ENCODE results near the gene BOK.

DNA sequence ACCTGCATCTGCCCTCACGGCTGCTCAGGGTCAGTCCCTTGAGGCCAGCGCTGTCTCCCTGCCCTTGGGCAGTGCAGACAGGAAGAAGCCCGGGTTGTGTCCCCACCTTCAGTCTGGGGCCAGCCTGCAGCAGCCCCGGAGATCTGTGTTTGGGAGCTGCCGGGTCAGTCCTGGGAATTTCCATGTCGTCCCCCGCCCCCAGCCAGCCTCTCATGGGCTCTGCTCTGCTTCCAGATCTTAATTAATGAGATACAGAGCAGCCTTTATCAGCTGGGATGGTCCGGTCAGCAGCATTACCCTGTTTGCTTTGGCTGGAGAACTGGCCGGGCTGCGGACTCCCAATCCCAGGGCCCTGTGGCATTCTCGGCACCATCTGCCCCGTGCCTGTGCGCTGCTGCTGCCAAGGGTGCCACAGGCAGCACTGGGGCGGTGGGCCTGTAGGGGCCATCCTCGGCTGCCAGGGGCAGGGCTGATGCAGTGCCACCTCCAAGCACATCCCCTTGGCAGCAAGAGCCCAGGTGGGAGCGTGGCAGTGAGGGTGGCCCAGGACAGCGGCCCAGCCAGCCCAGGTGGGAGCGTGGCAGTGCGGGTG lies 2.4 kb downstream of the BOK start:
- TF ChIP-seq, protein P1, sequence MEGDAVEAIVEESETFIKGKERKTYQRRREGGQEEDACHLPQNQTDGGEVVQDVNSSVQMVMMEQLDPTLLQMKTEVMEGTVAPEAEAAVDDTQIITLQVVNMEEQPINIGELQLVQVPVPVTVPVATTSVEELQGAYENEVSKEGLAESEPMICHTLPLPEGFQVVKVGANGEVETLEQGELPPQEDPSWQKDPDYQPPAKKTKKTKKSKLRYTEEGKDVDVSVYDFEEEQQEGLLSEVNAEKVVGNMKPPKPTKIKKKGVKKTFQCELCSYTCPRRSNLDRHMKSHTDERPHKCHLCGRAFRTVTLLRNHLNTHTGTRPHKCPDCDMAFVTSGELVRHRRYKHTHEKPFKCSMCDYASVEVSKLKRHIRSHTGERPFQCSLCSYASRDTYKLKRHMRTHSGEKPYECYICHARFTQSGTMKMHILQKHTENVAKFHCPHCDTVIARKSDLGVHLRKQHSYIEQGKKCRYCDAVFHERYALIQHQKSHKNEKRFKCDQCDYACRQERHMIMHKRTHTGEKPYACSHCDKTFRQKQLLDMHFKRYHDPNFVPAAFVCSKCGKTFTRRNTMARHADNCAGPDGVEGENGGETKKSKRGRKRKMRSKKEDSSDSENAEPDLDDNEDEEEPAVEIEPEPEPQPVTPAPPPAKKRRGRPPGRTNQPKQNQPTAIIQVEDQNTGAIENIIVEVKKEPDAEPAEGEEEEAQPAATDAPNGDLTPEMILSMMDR (IDR thresholded peaks at IDR 0.05 in 2 of 3, conservative IDR thresholded peaks at IDR 0.05 in 1 of 3; ENCODE audit: borderline replicate concordance in 1 of 3, insufficient read depth in 1 of 3, low read depth in 2 of 3, low read length in 2 of 3): no peak
- TF ChIP-seq YY1 (IDR thresholded peaks at IDR 0.05; ENCODE audit: extremely low read depth, insufficient replicate concordance, low read depth, low read length): no peak
- TF ChIP-seq, protein P2, sequence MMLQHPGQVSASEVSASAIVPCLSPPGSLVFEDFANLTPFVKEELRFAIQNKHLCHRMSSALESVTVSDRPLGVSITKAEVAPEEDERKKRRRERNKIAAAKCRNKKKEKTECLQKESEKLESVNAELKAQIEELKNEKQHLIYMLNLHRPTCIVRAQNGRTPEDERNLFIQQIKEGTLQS (IDR thresholded peaks at IDR 0.05): no peak
- no peak for TF ChIP-seq ZNF274 (IDR thresholded peaks at IDR 0.05; ENCODE audit: low read depth, low read length)
- TF ChIP-seq EGR1 (IDR thresholded peaks at IDR 0.05; ENCODE audit: low read depth): no peak
- TF ChIP-seq TCF7L2 (IDR thresholded peaks at IDR 0.05; ENCODE audit: borderline replicate concordance, extremely low read depth, insufficient read depth, insufficient read length): no peak
- TF ChIP-seq POLR2A (IDR thresholded peaks at IDR 0.05; ENCODE audit: borderline replicate concordance, extremely low read depth, insufficient read depth, insufficient read length): no peak
- TF ChIP-seq EZH2phosphoT487 (IDR thresholded peaks at IDR 0.05; ENCODE audit: borderline replicate concordance): no peak
- TF ChIP-seq, protein P3, sequence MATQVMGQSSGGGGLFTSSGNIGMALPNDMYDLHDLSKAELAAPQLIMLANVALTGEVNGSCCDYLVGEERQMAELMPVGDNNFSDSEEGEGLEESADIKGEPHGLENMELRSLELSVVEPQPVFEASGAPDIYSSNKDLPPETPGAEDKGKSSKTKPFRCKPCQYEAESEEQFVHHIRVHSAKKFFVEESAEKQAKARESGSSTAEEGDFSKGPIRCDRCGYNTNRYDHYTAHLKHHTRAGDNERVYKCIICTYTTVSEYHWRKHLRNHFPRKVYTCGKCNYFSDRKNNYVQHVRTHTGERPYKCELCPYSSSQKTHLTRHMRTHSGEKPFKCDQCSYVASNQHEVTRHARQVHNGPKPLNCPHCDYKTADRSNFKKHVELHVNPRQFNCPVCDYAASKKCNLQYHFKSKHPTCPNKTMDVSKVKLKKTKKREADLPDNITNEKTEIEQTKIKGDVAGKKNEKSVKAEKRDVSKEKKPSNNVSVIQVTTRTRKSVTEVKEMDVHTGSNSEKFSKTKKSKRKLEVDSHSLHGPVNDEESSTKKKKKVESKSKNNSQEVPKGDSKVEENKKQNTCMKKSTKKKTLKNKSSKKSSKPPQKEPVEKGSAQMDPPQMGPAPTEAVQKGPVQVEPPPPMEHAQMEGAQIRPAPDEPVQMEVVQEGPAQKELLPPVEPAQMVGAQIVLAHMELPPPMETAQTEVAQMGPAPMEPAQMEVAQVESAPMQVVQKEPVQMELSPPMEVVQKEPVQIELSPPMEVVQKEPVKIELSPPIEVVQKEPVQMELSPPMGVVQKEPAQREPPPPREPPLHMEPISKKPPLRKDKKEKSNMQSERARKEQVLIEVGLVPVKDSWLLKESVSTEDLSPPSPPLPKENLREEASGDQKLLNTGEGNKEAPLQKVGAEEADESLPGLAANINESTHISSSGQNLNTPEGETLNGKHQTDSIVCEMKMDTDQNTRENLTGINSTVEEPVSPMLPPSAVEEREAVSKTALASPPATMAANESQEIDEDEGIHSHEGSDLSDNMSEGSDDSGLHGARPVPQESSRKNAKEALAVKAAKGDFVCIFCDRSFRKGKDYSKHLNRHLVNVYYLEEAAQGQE (IDR thresholded peaks at IDR 0.05; ENCODE audit: low read depth): no peak
- TF ChIP-seq, protein P4, sequence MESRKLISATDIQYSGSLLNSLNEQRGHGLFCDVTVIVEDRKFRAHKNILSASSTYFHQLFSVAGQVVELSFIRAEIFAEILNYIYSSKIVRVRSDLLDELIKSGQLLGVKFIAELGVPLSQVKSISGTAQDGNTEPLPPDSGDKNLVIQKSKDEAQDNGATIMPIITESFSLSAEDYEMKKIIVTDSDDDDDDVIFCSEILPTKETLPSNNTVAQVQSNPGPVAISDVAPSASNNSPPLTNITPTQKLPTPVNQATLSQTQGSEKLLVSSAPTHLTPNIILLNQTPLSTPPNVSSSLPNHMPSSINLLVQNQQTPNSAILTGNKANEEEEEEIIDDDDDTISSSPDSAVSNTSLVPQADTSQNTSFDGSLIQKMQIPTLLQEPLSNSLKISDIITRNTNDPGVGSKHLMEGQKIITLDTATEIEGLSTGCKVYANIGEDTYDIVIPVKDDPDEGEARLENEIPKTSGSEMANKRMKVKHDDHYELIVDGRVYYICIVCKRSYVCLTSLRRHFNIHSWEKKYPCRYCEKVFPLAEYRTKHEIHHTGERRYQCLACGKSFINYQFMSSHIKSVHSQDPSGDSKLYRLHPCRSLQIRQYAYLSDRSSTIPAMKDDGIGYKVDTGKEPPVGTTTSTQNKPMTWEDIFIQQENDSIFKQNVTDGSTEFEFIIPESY (IDR thresholded peaks at IDR 0.05; ENCODE audit: extremely low read depth, insufficient replicate concordance, low read length): no peak
- TF ChIP-seq POLR2AphosphoS5 (IDR thresholded peaks at IDR 0.05; ENCODE audit: low read depth, low read length): no peak

All from HCT116 (cell line).